SIG-M5 treated with dmso at 0.1 percent for 504 hours (cell line): ENCODE results near the gene NRARP.

Source experiments
- DNase-seq: peaks from one replicate; lab custom pipeline; 2025; ENCODE audit not compliant: unreplicated experiment; lab: John Stamatoyannopoulos, UW

NRARP gene

DNA sequence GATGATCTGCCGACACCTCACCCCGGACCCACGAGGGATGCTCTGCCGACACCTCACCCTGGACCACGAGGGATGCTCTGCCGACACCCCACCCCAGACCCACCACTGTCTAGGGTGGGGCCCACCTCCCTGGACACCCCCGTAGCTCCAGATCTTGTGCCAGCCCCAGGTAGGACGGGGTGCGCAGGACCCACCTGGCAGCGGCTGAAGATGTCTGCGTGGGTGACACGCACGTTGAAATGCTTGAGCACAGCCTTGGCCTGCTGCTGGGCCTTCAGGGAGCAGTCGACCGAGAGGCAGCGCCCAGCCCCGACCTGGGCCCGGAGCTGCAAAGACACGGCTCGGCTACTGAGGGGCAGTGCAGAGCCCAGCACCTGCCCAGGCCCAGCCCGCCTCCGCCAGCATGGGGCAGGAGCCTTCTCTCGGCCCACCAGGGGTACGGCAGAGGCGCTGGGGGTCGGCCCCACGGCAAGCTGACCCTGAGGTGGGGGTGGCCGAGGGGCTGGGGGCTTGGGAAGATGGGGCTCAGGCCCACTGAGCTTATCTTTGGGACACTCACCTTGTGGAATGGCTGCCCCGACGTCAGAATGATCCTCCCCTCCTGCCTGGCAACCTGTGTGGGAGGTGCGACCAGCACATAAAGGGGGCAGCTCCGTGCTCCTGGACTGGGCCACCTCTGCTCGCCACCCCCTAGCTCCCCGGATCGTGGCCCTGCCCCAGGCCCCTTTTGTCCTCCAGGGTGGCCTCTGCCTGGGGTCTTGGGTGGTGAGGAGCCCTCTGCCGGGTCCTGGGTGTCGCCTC is 21.7 kb upstream of the NRARP start:
- DNase-seq: no peak

DNA sequence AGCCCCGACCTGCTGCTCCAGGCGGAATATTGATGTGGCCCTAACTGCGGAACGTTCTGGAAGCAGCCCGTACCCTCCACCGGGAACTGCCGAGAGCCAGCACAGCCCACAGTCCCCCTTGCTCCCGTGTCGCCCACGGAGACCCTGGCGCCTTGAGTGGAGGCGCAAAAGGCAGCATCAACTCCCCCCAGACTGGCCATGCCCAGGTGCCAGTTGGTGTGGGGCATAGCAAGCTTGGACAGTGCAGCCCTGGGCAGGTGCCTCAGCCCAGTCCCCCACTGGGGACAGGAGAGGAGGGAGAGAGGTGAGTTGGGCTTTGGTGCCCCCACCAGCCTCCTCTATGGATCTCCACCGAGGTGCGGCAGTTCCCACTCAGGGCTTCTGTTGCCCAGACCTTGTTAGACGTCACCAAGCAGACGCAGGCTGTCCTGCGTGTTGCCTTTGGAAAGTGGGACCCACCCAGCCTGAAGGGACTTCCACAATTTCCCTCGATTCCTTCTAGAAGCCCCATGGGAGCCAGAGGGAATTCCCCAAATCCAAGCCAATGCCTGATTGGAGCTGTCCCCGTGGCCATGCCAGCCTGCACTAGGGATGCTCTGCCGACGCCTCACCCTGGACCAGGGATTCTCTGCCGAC is 19.8 kb upstream of the NRARP start:
- DNase-seq: no peak

- DNase-seq: peak; percentile 44
Measured at GRCh38 chr9:137320555-137321384, 18.7 kb upstream of the NRARP start.

DNA sequence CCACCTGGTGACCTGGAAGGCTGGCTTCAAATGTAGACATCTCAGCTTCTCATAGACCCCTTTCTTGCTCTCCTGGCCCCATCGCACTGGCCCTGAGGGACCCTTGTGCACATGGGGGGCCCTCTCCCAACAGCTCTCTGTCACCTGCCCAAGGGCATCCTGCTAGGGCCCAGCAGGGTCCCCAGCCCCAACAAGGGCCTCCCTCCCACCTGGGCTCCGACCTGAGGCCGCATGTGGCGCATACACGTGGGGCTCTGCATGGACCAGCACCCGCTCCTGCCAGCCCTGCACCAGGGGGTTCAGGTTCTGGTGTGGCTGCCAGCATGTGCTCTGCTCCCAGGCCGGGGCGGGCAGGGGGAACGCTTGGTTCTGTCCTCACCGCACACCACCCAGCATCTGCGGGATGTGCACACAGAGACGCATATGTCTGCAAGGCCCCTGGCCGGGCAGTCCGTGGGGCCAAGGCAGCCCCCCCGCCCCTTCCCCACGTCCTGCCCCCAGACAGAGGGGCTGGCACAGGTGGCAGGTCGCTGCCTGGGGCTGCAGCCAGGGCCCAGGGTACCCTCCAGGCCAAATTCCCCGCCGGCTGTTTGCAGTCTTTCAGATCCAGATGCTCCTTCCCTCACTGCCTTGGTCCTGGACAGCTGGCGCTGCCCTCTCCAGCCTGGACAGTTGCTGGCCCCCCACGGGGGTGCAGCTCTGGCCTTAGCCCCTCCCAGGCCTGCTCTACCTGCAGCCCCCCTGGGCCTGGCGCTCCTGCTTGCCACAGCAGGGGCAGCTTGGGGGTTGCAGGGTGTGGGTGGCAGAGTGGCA is 17.9 kb upstream of the NRARP start:
- DNase-seq: no peak

DNA sequence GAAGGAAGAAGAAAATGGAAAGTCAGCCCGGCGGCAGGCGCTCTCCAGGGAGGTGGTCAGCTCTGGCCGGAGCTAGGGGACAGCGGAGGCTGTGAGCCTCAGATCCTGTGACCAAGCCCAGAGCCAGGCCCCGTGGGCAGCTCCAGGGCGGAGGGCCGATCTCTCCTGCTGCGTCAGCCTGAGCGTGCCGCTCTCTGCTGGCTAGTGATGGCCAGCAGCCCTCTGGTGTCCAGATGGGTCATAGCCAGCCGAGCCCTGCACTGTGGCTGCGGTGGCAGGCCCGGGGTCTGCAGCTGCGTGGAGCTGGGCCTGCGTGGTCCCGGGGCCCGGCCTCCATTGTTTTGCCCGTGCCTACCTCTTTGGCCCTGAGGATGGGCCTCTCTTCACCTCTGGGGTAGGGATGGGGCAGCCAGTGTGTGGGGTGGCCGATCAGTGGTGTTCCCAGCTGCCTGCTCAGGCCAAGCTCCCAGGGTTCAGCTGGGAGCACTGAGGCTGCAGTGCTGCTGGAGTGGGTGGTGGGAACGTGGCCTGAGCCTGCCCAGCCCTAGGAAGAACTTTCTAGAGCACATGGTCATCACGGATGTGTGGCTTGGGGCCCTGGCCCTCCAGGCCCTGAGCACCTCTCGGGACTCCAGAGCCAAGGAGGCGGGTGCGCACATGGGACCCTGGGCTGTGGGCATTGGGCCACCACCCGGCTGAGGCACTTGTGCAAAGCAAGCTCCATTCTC is 17.1 kb upstream of the NRARP start:
- no peak for DNase-seq

DNA sequence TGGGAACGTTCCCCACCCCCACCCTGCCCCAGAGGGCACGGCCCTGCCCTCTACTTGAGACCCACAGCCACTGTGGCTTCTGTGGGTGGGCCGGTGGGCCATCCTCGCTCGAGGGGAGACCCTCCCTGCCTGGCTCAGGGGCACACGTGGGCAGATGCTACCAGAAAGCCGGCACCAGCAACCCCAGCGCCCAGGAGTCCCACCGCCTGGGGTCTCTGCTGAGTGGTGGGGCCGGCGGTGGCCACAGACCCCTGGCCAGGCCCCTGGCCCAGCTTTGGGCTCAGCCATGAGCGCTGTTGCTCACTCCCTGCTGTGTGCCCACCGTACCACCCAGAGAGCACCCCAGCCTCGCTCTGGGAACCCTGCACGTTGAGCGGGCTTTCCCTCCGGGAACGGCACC is 16.5 kb upstream of the NRARP start:
- DNase-seq: no peak

GRCh38 chr9:137317718-137318511 is 15.8 kb upstream of the NRARP start:
- DNase-seq: no peak

DNA sequence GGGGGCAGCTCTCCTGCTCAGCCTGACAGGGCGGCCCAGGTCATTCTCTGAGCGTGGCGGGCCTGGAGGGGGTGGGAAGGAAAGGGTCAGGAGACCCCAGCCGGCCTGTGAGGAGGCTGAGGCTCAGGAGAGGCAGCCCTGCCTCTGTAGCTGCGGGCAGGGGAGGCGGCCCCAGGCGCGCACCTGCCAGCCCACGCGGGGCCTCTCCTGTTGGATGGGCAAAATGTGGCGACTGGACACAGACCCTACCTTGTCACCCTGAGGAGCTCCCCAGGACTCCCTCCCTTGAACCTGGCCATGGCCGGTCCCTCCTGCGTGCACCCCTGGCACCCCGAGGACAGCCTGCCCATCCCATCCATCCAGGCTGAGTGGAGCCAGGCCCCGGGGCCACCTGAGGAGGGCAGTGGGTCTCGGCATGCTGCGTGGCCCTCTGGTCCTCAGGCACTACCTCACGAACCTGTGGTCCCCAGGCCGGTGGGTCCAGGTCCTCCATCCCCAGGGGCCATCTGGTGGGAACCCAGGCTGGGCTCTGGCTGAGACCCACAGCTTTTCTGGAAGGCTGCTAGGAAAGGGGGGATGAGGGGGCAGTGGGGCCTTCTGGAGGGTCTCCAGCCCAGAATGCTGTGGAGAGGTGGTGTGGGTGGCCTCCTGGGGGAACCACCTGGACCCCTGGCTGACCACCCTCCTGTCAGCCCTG is 15.1 kb upstream of the NRARP start:
- DNase-seq: no peak

- DNase-seq: no peak
Measured at GRCh38 chr9:137316012-137316981, 14.2 kb upstream of the NRARP start.

GRCh38 chr9:137315581-137316011 is 13.5 kb upstream of the NRARP start:
- DNase-seq: no peak

DNA sequence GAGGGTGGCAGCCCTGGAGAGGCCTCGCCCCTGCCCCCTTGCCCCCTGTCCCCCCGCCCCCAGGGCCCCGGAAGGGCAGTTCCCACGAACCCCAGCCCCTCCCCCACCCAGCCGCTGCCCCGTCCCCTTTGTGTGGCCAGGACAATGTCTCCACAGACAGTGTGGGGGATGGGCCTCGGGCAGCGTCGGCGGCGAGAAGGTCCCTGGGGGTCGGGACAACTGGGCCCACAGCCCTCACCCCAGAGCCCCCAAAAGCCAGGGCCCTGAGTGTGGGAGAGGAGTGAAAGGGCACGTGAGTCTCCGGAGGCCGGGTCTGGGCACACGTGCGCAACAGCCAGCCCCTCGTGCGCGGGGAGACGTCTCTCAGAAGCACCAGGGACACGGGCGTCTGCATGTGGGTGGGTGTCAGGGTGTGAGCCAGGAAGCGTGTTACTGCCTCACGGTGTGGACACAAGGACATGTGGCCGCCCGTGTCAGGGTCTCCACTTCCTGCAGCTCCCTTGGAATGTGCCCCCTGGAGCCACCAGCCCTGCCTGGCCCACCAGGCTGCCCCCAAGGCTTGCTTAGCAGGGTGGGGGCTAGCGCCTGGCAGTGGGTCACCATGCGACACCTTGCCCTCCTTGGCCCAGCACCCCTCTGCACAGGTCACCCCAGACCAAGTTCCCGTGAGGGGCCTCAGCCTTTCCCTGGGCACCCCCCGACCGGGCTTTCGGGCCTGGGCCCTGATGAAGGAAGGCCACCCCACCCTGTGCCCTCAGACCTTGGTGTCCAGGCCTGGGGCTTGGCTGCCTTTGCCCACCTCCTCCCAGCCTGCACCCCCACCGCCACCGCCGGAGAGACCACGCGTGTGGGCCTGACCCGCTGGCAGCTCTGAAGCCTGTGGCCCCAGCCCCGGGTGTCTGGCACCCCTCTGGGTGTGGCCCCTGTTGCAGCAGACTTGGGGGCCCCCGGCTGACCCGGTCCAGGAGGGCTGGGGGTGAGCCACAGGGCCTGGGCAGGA is 12.8 kb upstream of the NRARP start:
- DNase-seq: no peak

- DNase-seq: no peak
Measured at GRCh38 chr9:137313956-137314560, 12.0 kb upstream of the NRARP start.

- DNase-seq: no peak
Measured at GRCh38 chr9:137313326-137313936, 11.4 kb upstream of the NRARP start.

DNA sequence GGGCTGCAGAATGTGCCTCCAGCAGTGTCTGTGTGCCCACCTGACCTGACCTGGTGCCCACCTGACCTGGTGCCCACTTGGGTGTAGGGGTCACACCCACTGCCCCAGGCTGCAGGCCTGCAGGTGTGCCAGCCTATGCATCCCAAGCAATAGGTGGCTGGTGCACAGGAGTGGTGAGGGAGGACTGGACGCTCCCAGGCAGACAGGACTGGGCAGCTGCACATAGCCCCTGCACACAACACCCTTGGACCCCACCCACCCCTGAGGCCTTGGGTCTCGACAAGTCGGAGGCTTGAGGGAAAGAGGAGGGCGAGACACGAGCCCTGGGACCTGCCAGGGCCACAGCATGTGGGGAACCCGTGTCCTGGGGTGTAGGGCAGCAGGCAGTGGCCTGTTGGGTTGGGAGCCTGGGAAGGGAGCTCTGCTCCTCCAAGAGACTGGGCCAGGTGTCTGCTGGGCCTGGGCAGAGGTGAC is 10.8 kb upstream of the NRARP start:
- DNase-seq: no peak

GRCh38 chr9:137311986-137312851 is 10.1 kb upstream of the NRARP start:
- DNase-seq: no peak
